HG03378 (cell line): Measurements from ENCODE around the gene FTCD.
"Not testable (repeated sequence)": the region's sequence is repeated elsewhere in the genome, so short reads cannot be mapped to it uniquely, and the experiment has no call there.

Source experiments
- ATAC-seq: cut with Tn5 transposase; IDR thresholded peaks from one replicate; pipeline ENCODE4 v1.9.1; 2021; ENCODE audit warnings: mild to moderate bottlenecking, moderate library complexity; ENCODE audit not compliant: unreplicated experiment

Gene FTCD

GRCh38 chr21:46113497-46114176 is 41.7 kb downstream of the FTCD start:
- ATAC-seq = no peak

DNA sequence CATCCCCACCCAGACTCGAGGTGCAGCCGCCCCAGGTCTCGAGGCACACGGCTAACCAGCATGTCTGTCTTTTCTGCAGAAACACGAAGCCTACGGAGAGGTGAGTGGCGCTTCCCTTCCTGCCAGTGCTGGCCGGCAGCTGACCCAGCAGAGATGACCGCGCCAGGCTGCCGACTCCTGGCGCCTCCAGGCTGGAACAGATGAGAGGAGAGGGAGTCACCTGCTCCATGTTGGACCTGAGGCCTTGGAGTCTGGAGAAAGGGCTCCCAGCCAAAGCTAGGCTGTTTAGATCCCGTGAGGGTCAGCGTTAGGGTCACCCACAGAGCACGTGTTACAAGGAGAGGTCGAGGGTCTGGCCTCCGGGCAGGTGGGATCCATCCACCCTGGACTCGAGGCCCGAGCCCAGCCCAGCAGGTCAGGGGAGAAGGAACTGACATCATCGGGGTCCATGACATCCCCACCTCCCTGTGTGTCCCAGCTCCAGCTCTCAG is 42.6 kb downstream of the FTCD start:
- no peak for ATAC-seq

GRCh38 chr21:46111857-46112724 is 43.3 kb downstream of the FTCD start:
- no peak for ATAC-seq

GRCh38 chr21:46111193-46111571 is 44.2 kb downstream of the FTCD start:
- no peak for ATAC-seq

- ATAC-seq = no peak
Measured at GRCh38 chr21:46110499-46111192, 44.7 kb downstream of the FTCD start.

GRCh38 chr21:46109313-46110221 is 45.8 kb downstream of the FTCD start:
- no peak for ATAC-seq

GRCh38 chr21:46108827-46109312 is 46.5 kb downstream of the FTCD start:
- ATAC-seq = no peak

DNA sequence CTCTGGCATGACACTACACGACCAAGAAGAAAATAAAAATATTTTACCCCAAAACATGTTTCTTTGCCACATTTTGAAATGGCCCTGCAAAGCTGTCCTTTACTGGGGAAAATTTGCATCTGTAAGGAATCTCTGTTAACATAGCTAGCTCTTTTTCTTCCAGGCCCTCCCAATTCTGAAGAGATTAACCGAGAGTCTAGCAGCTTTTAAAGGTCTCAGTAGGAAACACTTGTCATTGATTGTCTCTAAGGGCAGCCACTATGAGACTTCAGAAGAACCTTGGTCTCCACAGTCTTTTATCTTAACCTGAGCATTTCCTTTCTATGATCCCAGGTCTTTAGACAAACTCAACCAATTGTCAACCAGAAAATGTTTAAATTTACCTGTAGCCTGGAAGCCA is 48.0 kb downstream of the FTCD start:
- ATAC-seq = not testable (repeated sequence)

GRCh38 chr21:46104104-46104503 is 51.3 kb downstream of the FTCD start:
- ATAC-seq = no peak

GRCh38 chr21:46100906-46101305 is 54.5 kb downstream of the FTCD start:
- ATAC-seq = no peak

DNA sequence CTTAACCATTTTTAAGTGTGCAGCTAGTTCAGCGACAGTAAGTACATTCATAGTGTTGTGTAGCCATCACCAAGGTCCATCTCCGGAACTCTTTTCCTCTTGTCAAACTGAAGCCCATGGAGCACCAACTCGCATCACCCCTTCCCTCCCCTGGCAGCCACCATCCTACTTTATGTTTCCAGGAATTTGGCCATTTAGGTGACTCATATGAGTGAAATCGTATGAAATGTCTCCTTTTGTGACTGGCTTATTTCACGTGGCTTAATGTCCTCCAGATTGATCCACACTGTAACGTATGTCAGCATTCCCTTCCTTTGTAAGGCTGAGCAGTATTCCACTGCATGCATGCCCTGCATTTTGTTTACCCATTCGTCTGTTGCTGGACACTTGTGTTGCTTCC is 55.0 kb downstream of the FTCD start:
- ATAC-seq = no peak

GRCh38 chr21:46100020-46100419 is 55.4 kb downstream of the FTCD start:
- ATAC-seq = no peak

DNA sequence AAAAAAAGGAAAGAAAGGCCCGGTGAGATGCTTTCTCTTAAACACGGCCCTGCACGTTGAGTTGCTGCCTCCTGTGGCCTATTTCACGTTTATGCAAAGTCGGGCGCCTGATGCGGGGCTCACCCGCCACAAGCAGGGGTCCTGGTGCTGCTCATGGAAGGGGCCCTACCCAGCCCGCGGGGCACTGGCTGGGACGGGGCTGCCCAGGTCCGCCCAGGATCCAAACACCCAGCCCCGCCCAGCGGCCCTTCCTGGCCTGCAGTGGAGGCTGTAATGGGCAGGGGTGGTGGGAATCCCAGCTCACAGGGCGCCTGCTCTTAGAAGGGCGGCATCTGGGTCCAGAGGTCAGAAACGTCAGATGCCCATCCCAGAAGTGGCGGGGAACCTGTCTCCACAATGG is 55.9 kb downstream of the FTCD start:
- ATAC-seq = no peak

DNA sequence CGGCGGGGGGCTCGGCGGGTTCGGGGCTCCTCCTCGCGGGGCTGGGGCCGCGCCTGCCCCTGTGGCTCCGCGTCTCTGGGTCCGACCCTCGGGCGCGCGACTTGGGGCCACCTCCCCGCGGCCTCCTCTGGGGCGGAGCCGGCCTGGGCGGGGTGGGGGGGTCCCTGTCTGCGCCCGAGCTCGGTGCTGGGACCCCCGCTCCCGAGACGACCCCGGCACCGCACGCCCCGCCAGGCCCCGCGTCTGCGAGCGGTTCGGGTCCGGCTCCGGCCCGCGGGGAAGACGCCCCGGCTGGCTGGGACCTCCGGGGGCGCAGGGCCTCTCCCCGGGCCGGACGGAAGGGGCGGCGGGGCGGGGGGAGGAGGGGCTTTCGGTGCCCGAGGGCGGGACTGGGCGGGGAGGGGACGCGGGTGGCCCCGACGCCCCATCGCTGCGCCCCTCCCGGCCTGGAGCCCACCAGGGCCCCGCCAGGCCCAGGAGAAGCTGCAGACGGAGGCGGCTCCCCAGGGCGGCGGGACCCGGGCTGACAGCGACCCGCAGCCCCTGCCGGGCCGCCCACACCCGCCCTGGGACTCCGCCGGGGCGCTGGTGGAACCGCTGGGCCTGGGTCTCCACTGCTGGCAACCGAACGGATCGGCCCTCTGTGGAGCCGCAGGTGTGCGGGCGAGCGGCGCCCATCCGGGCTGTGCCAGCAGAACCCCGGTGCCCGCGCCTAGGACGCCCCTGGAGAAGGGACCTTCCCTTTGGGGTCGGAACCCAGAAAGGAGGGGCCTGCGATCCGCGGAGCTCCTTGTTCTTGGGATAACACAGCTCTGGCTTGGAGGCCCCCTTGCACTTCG is 56.9 kb downstream of the FTCD start:
- ATAC-seq = no peak

- no peak for ATAC-seq
Measured at GRCh38 chr21:46097336-46098293, 57.8 kb downstream of the FTCD start, which contains the start of gene COL6A2. TSS of gene COL6A2 (plus strand) at chr21:46098112.

DNA sequence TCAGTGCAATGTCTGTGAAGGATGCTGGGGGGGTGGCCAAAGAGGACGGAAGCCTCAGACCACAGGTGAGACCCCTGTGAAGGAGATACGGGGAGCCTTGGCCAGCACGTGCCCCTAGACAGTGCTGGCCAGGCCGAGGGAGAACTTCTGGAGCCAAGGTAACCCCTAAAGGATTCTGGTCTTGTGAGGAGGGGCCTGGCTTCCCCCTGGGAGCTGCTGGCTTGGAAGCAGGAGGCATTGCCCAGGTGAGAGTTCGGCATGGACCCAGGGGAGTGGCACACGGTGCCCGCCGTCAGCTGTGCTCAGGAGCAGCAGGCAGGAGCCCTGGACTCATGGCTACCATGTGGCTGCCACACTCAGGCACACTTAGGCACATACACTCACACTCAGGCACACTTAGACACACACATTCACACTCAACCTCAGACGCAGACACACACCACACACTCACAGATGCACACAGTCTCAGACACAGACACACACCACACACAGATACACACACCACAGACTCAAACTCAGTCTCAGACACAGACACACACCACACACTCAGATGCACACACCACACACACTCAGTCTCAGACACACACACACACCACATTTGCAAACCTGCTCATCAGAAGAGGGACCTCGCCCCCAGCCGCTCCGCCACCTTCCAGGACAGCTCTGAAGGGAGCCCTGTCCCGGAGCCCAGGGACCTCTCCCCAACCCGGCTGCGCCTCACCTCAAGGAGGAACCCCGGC is 58.6 kb downstream of the FTCD start:
- ATAC-seq = no peak

DNA sequence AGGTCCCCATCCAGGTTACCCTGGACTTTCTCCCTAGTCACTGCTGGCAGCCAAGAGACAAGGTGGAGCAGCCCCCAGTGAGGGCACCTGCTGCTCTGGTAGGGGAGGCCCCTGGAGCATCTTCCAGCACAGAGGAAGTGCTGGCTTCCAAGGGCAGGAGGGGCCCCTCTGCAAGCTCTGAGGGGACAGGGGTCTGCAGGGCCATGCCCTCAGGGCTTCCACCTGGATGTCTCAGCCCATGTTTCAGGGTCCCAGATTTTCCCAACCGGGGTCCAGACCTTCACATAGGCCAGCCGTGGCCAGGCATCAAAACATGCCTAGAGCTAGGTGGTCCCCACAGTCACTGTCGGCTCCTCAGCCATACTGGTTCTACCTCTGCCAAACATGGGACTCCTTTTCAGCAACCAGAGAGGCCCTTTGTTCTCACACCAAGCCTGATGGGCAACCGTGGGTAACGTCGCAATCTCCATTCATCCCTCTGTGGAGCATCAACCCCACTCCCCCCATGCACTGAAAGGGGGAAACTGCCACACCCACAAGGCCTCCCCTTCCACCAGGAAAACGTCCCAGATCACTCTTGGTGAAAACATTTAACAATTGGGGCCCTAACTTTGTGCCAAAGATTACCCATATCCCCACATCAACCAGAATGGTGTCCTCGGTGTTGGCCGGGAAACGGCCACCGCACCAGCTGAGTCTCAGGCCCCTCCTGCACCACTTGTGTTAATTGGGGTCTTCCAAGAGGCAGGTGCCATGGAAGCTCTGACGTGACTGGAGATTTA is 59.4 kb downstream of the FTCD start:
- no peak for ATAC-seq
